Esophagus squamous epithelium (tissue), 4 donors: ENCODE results near the gene RCE1.

Source experiments
- POLR2A ChIP-seq, 4 donors: fragments of 450-650 bp; IDR thresholded peaks; one replicate each; pipeline ENCODE4 v1.6.1; 2017; ENCODE audit warnings: antibody characterized with exemption in 4 of 4, mild to moderate bottlenecking in 4 of 4, moderate library complexity in 3 of 4
- TF ChIP-seq, protein P1 (sequence below), 6 experiments: fragments of 450-650 bp in 4 of 6; fragments of 200-600 bp in 2 of 6; sonication (generic) in 2 of 6; IDR thresholded peaks; one replicate each; pipeline ENCODE4 v1.5.1; 2016 to 2019; ENCODE audit warnings: antibody characterized with exemption in 6 of 6, mild to moderate bottlenecking in 4 of 6, moderate library complexity in 4 of 6

GRCh38 chr11:66863428-66864125 is 20.3 kb downstream of the RCE1 start:
- TF ChIP-seq, protein P1, sequence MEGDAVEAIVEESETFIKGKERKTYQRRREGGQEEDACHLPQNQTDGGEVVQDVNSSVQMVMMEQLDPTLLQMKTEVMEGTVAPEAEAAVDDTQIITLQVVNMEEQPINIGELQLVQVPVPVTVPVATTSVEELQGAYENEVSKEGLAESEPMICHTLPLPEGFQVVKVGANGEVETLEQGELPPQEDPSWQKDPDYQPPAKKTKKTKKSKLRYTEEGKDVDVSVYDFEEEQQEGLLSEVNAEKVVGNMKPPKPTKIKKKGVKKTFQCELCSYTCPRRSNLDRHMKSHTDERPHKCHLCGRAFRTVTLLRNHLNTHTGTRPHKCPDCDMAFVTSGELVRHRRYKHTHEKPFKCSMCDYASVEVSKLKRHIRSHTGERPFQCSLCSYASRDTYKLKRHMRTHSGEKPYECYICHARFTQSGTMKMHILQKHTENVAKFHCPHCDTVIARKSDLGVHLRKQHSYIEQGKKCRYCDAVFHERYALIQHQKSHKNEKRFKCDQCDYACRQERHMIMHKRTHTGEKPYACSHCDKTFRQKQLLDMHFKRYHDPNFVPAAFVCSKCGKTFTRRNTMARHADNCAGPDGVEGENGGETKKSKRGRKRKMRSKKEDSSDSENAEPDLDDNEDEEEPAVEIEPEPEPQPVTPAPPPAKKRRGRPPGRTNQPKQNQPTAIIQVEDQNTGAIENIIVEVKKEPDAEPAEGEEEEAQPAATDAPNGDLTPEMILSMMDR (IDR thresholded peaks at IDR 0.05) = no peak
- no peak for TF ChIP-seq POLR2A (IDR thresholded peaks at IDR 0.05)
